Testis (tissue), 2 donors: ENCODE data around the gene IMMP2L.

Experiments used
- CTCF ChIP-seq, 3 experiments: fragments of 450-650 bp in 2 of 3; fragments of 200-600 bp in 1 of 3; sonication (generic) in 1 of 3; IDR thresholded peaks; one replicate each; pipeline ENCODE4 v1.5.1; 2016 to 2019; ENCODE audit warnings: antibody characterized with exemption in 3 of 3, mild to moderate bottlenecking in 2 of 3, moderate library complexity in 1 of 3
- POLR2A ChIP-seq: fragments of 450-650 bp; IDR thresholded peaks from one replicate; pipeline ENCODE4 v1.6.1; 2017; ENCODE audit warnings: antibody characterized with exemption, mild to moderate bottlenecking, moderate library complexity

- TF ChIP-seq CTCF (IDR thresholded peaks at IDR 0.05) (no peak), POLR2A (no peak)
Measured at GRCh38 chr7:110759069-110759468, 803.2 kb downstream of the IMMP2L start.
